Measurements from ENCODE around the gene BBS1.
"Not testable (repeated sequence)": the region's sequence is repeated elsewhere in the genome, so short reads cannot be mapped to it uniquely, and the experiment has no call there.

BBS1 gene

GRCh38 chr11:66510271-66510989, at the start of gene BBS1:
Gene BBS1 (plus strand): TSS chr11:66510635. CDS start chr11:66510660, 25 bp downstream.
- peak; percentile 87 to 89 for DNase-seq

DNA sequence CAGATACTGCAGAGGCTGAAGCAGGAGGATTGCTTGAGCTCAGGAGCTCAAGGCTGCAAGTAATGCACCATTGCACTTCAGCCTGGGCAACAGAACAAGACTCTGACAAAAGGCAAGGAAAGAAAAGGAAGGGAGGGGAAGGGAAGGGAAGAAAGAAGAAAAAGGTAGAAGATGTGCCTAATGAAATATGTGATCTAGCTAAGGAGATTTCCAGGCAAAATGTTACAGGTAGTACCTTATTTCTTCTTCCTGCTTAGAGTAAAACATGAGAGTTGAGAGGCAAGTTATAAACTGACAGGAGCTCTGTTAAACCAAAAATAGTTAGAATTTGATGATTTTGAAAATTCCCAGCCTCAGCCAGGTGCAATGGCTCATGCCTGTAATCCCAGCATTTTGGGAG, 48.4 kb upstream of the BBS1 start:
- no peak for DNase-seq

DNA sequence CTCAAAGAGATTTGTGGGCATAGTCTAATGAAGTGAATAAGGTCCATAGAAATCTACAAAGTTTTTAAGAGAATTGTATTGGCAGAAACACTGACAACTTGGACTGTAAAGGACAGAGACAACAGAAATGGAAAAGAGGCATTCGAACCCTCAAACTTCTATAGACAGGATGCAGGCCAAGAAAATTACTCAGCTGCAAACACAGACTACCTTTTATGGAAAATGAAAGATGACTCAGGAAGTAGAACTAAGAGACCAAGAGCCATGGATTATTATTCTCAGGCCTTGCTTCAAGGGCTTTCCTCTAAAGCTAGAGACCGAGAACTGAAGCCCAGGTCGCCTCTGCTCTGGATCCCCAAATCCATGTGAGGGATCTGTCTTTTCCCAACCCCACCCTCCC, 47.5 kb upstream of the BBS1 start:
- DNase-seq = no peak

- not testable (repeated sequence) for DNase-seq
These were observed 46.3 kb upstream of the BBS1 start for GRCh38 chr11:66464116-66464515.

DNA sequence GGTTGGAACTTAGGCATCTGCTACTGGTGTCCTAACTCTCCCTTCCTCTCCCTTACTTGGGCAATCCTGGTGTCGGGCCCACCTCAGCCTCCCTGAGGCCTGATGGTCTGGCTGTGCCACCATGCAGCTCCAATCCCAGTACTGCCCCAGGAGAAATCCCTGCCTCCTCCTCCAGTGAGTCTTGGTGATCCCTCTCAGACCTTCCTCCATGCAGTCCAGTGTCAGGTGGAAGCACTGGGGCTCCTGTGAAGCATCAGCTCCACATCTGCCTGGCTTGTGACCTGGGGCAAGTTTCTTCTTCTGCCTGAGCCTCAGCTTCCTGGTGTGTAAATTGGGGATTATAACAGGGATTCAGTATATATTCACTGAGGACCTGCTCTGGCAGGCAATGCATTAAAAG, 45.5 kb upstream of the BBS1 start:
- DNase-seq = no peak

DNA sequence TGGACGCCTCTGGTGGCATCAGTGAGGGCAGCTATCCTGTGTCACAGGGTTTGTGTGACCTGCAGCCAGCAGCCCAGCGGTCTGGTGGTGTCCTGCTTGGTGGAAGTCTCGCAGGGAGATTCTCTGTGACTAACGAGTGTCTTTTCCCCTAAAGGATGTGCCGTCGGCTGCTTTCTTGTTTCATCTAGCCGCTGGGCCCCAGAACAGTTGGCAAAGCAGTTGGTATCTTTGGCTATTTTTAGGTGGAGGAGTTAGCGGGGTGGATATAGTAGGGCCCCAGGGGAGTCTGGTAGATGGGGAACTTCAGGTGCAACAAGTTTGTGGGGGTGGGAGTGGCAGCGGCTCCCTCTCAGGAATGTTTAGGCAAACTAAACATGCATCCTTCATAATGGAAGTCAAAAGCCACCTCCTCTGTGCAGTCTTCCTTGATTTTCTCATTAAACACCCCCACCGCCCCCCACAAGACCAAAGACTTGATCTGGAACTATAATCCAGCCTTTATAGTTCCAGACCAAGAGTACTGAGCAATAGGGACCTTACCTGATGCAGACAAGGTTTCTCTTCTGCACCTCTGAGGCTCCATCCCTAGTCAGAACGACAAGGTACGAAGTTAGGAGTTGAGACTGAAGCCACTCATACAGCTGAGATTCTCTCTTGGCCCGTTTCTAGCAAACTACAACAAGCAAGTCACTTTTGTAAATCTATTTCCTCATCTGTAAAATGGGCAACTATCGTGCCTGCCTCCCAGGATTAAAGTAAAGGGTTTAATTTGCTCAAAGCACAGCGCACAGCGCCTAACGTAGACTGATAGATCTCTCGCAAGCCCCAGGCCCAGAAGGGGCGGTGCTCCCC, 44.8 kb upstream of the BBS1 start:
- no peak for DNase-seq

- DNase-seq = peak; percentile 92 to 95
These were observed 44.0 kb upstream of the BBS1 start, which contains the start of gene PELI3 for GRCh38 chr11:66466225-66467033. Gene PELI3 (plus strand): TSS chr11:66466905. CDS start chr11:66468129, 1,224 bp downstream.

DNA sequence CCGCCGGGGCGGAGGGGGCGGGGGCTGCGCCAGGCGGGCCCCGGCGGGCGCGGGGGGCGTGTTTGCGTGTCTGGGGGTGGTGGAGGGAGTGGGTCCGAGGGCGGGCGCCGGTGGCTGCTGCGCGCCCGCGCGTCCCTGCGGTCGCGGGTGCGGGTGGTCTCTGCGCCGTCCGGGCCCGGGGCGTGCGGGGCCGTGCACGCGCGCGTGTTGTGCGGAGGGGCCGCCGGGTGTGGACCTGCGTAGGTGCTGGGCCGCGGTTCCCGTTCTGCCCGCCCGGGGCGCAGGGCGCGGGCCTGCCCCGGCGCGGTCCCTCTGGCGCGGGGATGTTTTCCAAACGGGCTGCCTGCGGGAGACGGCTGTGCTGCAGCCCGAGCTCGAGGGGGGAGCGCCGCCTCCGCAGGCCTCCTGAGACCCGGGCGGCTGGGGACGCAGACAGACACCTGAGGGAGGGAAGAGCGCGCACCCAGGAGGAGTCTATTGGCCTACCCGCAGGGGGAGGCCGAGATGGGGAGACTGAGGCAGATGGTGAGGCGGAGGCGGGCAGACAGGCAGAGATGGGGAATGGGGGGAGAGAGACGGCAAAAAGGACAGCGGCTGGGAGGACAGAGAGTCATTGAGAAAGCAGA, 43.3 kb upstream of the BBS1 start:
- peak; percentile 49 to 56 for DNase-seq

DNA sequence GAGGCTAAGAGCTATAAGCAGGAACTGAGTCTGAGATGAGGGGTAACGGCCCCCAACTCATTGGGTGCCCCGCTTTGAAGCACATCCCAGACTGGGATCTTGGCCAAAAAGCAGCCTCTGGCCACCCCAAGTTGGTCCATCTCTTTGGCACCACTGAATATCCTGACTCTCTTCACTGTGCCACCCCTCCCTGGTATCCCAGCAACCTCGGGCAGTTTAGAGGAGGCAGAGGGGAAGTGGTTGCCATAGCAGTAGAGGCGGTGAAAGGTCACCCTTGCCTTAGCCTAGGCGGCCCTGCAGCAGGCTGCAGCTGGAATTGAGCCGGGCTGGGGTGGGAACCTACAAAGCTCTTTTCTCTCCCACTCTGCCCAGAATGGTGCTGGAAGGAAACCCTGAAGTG, 42.7 kb upstream of the BBS1 start:
- peak in 1 of 2 donors; percentile 19 for DNase-seq

DNA sequence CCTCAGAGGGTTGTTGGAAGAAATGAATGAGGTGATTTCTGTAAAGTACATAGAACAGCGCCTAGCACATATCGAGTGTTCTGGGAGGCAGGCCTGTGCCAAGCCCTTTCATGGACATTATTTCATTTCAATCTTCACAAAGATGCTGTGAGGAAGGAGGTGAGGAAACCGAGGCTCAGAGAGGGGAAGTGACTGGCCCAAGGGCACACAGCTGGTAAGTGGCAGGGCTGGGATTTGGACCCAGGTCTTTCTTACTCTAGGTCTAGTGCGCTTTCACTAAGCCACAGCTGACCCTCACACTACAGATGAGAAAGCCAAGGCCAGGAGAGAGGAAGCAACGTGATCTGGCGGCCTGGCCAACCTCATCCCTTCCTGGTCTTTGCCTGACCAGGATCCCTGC, 41.7 kb upstream of the BBS1 start:
- DNase-seq = no peak

GRCh38 chr11:66469441-66469840, 41.0 kb upstream of the BBS1 start:
- DNase-seq = no peak

DNA sequence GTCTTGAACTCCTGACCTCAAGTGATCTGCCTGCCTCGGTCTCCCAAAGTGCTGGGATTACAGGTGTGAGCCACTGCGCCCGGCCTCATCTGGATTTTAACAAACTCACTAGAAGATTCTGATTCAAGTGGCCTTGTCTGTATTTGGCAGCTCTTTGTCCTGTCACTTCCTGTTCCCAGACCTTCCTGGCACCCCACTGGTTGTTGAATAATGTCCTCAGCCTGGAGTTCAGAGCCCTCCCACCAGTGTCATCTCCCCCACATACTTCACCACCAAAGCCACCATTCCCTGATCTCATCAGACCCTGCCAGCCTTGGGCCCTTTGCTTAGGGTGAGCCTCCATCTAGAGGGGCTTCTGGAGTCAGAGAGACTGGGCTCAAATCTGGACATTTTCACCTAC, 40.4 kb upstream of the BBS1 start:
- no peak for DNase-seq

- DNase-seq = no peak
These were observed 39.3 kb upstream of the BBS1 start for GRCh38 chr11:66471142-66471541.

- no peak for DNase-seq
These were observed 38.4 kb upstream of the BBS1 start for GRCh38 chr11:66472054-66472453.

DNA sequence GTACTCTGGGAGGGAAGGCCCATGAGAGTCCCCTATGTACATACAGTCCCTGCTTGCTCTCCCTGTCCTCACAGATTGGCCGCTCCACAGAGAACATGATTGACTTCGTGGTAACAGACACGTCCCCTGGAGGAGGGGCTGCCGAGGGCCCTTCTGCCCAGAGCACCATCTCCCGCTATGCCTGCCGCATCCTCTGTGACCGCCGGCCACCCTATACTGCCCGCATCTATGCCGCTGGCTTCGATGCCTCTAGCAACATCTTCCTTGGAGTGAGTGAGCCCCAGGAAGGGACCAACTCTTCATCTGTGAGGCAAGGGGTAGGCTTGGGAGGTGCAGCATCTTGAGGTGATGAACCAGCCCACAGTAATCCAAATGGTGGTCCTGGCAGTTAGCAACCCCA, 37.3 kb upstream of the BBS1 start:
- no peak for DNase-seq

GRCh38 chr11:66473608-66474515, 36.6 kb upstream of the BBS1 start:
- DNase-seq = no peak

DNA sequence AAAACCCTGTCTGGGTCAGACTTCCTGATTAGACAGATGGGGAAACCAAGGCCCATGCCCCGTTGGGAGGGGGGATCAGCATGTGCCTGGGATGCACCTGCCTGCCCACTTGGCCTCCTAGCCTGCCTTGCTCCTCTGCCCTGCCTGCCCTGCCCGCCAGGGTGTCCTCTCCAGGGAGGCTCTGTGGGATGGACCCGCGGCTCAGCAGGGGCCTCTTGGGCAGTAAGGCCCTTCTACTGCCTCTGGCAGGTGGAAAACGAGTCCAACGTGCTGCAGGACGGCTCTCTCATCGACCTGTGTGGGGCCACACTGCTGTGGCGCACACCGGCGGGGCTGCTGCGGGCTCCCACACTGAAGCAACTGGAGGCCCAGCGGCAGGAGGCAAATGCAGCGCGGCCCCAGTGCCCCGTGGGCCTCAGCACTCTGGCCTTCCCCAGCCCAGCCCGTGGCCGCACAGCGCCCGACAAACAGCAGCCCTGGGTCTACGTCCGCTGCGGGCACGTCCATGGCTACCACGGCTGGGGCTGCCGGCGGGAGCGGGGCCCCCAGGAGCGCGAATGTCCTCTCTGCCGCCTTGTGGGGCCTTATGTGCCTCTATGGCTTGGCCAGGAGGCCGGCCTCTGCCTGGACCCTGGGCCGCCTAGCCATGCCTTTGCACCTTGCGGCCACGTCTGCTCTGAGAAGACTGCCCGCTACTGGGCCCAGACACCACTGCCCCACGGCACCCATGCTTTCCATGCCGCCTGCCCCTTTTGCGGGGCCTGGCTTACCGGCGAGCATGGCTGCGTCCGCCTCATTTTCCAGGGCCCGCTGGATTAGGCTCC, 34.9 kb upstream of the BBS1 start:
- DNase-seq = no peak

DNA sequence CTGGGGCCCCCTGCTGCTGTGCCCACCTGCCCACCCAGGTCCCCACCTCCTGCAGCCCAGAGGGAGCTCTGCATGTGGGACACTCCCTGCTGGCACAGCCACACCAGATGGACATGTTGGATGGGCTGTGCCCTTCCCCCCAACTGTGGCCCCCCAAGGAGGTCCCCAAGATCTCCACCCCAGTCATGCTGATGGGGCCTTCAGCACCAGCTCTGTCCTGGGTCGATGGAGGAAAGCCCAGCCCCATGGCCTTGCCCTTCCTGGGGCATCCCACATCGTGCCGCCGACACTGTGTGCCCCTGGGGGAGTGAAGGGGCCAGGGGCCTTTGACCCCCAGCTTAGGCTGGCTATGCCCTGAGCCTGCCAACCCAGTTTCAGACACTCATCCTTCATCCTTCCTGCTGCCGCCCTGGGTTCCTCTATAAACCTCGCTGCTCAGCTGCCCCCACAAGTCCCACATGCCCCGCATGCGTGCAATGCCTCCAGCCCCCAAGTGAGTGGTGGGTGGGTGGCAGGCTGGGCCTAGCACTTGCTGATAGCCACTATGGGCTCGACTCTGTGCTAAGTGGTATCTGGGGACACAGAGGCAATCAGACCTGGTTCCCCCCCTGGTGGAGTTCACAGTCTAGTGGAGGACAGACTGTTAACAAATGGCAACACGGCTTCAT, 34.1 kb upstream of the BBS1 start:
- no peak for DNase-seq

GRCh38 chr11:66476841-66477251, 33.6 kb upstream of the BBS1 start:
- DNase-seq = no peak

All from stimulated activated CD4-positive, alpha-beta T cell treated with anti-CD3 and anti-CD28 coated beads, Interleukin-2, amount 100 ng/mL, for 24 hours (primary cell).